Nephron (organoid): ENCODE measurements around the gene ENDOG.
"Not testable (repeated sequence)": the region's sequence is repeated elsewhere in the genome, so short reads cannot be mapped to it uniquely, and the experiment has no call there.

Source experiments
- H3K27ac Mint-ChIP-seq, 3 experiments: 2 replicates each; pipeline ENCODE4 v1.8.0; 2020; ENCODE audit warnings: mixed read lengths in 3 of 3, mild to moderate bottlenecking in 2 of 3, moderate library complexity in 1 of 3
- H3K27me3 Mint-ChIP-seq: 2 replicates; pipeline ENCODE4 v1.8.0; 2021; ENCODE audit warnings: low read depth, mild to moderate bottlenecking, moderate library complexity, mixed read lengths
- H3K36me3 Mint-ChIP-seq: 2 replicates; pipeline ENCODE4 v1.8.0; 2020; ENCODE audit warnings: low read depth, mixed read lengths
- H3K4me1 Mint-ChIP-seq: 2 replicates; pipeline ENCODE4 v1.8.0; 2020; ENCODE audit warnings: mixed read lengths
- H3K4me3 Mint-ChIP-seq, 3 experiments: 2 replicates each; pipeline ENCODE4 v1.8.0; 2020; ENCODE audit warnings: mild to moderate bottlenecking in 3 of 3, mixed read lengths in 3 of 3, moderate library complexity in 2 of 3
- H3K9me3 Mint-ChIP-seq: 2 replicates; pipeline ENCODE4 v1.8.0; 2020; ENCODE audit warnings: mixed read lengths
- CTCF ChIP-seq, 3 experiments: fragments of 200-600 bp; sonication (generic); IDR thresholded peaks; one replicate each; pipeline ENCODE4 v1.5.0; 2021; ENCODE audit warnings: antibody characterized with exemption in 3 of 3; ENCODE audit not compliant: unreplicated experiment in 3 of 3

ENDOG gene

GRCh38 chr9:128792978-128793686, 25.2 kb upstream of the ENDOG start:
- no peaks in the 10 kb centered on the region for H3K27me3 Mint-ChIP-seq
- H3K4me1 Mint-ChIP-seq, result peaks cover 2% of the 10 kb centered on the region
- H3K36me3 Mint-ChIP-seq, result peaks cover 31% of the 10 kb centered on the region
- H3K9me3 Mint-ChIP-seq, result no peaks in the 10 kb centered on the region
- TF ChIP-seq CTCF (IDR thresholded peaks at IDR 0.05; ENCODE audit: unreplicated experiment in 3 of 3), result no peak
- no peak overlapping the region for H3K4me3 Mint-ChIP-seq
- no peak overlapping the region for H3K27ac Mint-ChIP-seq

GRCh38 chr9:128794961-128795360, 23.3 kb upstream of the ENDOG start:
- H3K36me3 Mint-ChIP-seq, result peaks cover 31% of the 10 kb centered on the region
- H3K4me3 Mint-ChIP-seq, H3K9me3 Mint-ChIP-seq, H3K4me1 Mint-ChIP-seq, H3K27ac Mint-ChIP-seq, H3K27me3 Mint-ChIP-seq: not testable (repeated sequence)

- Mint-ChIP-seq H3K36me3 (peaks cover 45% of the 10 kb centered on the region), H3K9me3 (no peaks in the 10 kb centered on the region), H3K4me1 (no peaks in the 10 kb centered on the region), H3K27me3 (no peaks in the 10 kb centered on the region), H3K27ac (no peak overlapping the region), H3K4me3 (no peak overlapping the region)
- TF ChIP-seq CTCF (IDR thresholded peaks at IDR 0.05; ENCODE audit: unreplicated experiment in 3 of 3), result no peak
Measured at GRCh38 chr9:128798896-128799295, 19.4 kb upstream of the ENDOG start.

- H3K36me3 Mint-ChIP-seq, result peaks cover 47% of the 10 kb centered on the region
- H3K27ac Mint-ChIP-seq, result no peak overlapping the region
- H3K9me3 Mint-ChIP-seq, result no peaks in the 10 kb centered on the region
- no peaks in the 10 kb centered on the region for H3K27me3 Mint-ChIP-seq
- H3K4me3 Mint-ChIP-seq, result no peak overlapping the region
- no peaks in the 10 kb centered on the region for H3K4me1 Mint-ChIP-seq
- no peak for TF ChIP-seq CTCF (IDR thresholded peaks at IDR 0.05; ENCODE audit: unreplicated experiment in 3 of 3)
Measured at GRCh38 chr9:128800061-128800460, 18.2 kb upstream of the ENDOG start.

GRCh38 chr9:128802482-128802881, 15.8 kb upstream of the ENDOG start:
- Mint-ChIP-seq H3K27me3 (no peaks in the 10 kb centered on the region), H3K36me3 (peaks cover 53% of the 10 kb centered on the region), H3K4me1 (no peaks in the 10 kb centered on the region), H3K27ac (no peak overlapping the region), H3K9me3 (no peaks in the 10 kb centered on the region), H3K4me3 (no peak overlapping the region)
- no peak for TF ChIP-seq CTCF (IDR thresholded peaks at IDR 0.05; ENCODE audit: unreplicated experiment in 3 of 3)

- Mint-ChIP-seq H3K27me3 (no peaks in the 10 kb centered on the region), H3K36me3 (peaks cover 44% of the 10 kb centered on the region), H3K27ac (no peak overlapping the region), H3K4me3 (no peak overlapping the region), H3K4me1 (no peaks in the 10 kb centered on the region), H3K9me3 (no peaks in the 10 kb centered on the region)
- TF ChIP-seq CTCF (IDR thresholded peaks at IDR 0.05; ENCODE audit: unreplicated experiment in 3 of 3), result no peak
Measured at GRCh38 chr9:128805661-128806060, 12.6 kb upstream of the ENDOG start.
